HepG2 (cell line): ENCODE results near the gene TBC1D3K. TPM values are rescaled to one million over a fixed set of nuclear protein-coding genes. Genes with fewer than 3 reads are reported as not detected.
A peak's percentile ranks its signal among the peaks of the same experiment; 100 is the strongest.

Experiments
- ARID2 ChIP-seq: sonication (generic); formaldehyde crosslinking; IDR thresholded peaks from 2 replicates; pipeline ENCODE4 v1.8.1; 2022; ENCODE audit warnings: mild to moderate bottlenecking, missing genetic modification reagents, borderline replicate concordance
- FOXP1 ChIP-seq, 2 experiments: fragments of 450-650 bp in 1 of 2; IDR thresholded peaks; 2 replicates each; pipeline ENCODE4 v1.6.1; 2017 to 2018; ENCODE audit warnings: antibody characterized with exemption in 1 of 2
- HNRNPH1 ChIP-seq: fragments of 200-400 bp; formaldehyde crosslinking; optimal IDR thresholded peaks from 2 replicates; pipeline ENCODE3; 2017; ENCODE audit warnings: mild to moderate bottlenecking, low read depth, low read length
- NFE2L2 ChIP-seq: fragments of 150-350 bp; IDR thresholded peaks from 2 replicates; pipeline ENCODE4 v1.6.1; 2014; ENCODE audit warnings: low read length
- NPAS2 ChIP-seq: sonication (generic); formaldehyde crosslinking; IDR thresholded peaks from 2 replicates; pipeline ENCODE4 v1.8.0; 2022; ENCODE audit warnings: mild to moderate bottlenecking, missing genetic modification reagents, borderline replicate concordance
- NR0B2 ChIP-seq: sonication (generic); formaldehyde crosslinking; IDR thresholded peaks from 2 replicates; pipeline ENCODE4 v1.4.0; 2020; ENCODE audit warnings: mild to moderate bottlenecking, missing genetic modification reagents
- RXRA ChIP-seq: sonication (generic); formaldehyde crosslinking; IDR thresholded peaks from 2 replicates; pipeline ENCODE4 v1.5.1; 2020; ENCODE audit warnings: missing genetic modification reagents
- TCF12 ChIP-seq, 2 experiments: fragments of 450-650 bp in 1 of 2; sonication (generic) in 1 of 2; formaldehyde crosslinking in 1 of 2; IDR thresholded peaks; 2 replicates each; pipeline versions ENCODE4 v1.6.1 to v1.8.0; 2017 to 2022; ENCODE audit warnings: antibody characterized with exemption in 1 of 2, mild to moderate bottlenecking in 1 of 2, missing genetic modification reagents in 1 of 2, moderate library complexity in 1 of 2
- YY1 ChIP-seq: IDR thresholded peaks from 2 replicates; pipeline ENCODE4 v1.6.1; 2011; ENCODE audit warnings: low read length, low read depth, moderate library complexity, mild to moderate bottlenecking; ENCODE audit not compliant: insufficient read depth, insufficient replicate concordance
- ZBTB40 ChIP-seq, 2 experiments: fragments of 450-650 bp in 1 of 2; sonication (generic) in 1 of 2; formaldehyde crosslinking in 1 of 2; IDR thresholded peaks; 2 replicates each; pipeline versions ENCODE4 v1.6.1 to v1.8.0; 2016 to 2022; ENCODE audit warnings: antibody characterized with exemption in 1 of 2, mild to moderate bottlenecking in 1 of 2, missing genetic modification reagents in 1 of 2
- ZFP90 ChIP-seq: sonication (generic); formaldehyde crosslinking; IDR thresholded peaks from 2 replicates; pipeline ENCODE4 v1.8.0; 2022; ENCODE audit warnings: missing genetic modification reagents, mild to moderate bottlenecking, inconsistent platforms, borderline replicate concordance
- ZNF34 ChIP-seq: sonication (generic); formaldehyde crosslinking; IDR thresholded peaks from 2 replicates; pipeline ENCODE4 v1.4.0; 2020; ENCODE audit warnings: mild to moderate bottlenecking, missing genetic modification reagents, borderline replicate concordance
- ZNF589 ChIP-seq: sonication (generic); formaldehyde crosslinking; conservative IDR thresholded peaks from 2 replicates; pipeline ENCODE4 v1.8.0; 2022; ENCODE audit warnings: mild to moderate bottlenecking, moderate library complexity, missing genetic modification reagents
- ZNF839 ChIP-seq: sonication (generic); formaldehyde crosslinking; IDR thresholded peaks from 2 replicates; pipeline ENCODE4 v1.4.0; 2020; ENCODE audit warnings: missing genetic modification reagents, mild to moderate bottlenecking, borderline replicate concordance
- polyA plus RNA-seq, 8 experiments: library from polyadenylated mRNA; depleted of rRNA in 3 of 8; stranded (reverse) in 7 of 8; unstranded in 1 of 8; fragments of >200 nt; fragmentation: Illumina TruSeq in 4 of 8; extraction: Trizol in 4 of 8; gene quantifications; 2 replicates each; pipeline versions ENCODE4 v1.2.1 to v1.2.3, GENCODE V29; 2011 to 2016; ENCODE audit warnings: low read depth in 4 of 8, missing spikeins in 1 of 8, mixed read lengths in 1 of 8; ENCODE audit not compliant: insufficient read depth in 1 of 8
- total RNA-seq, 5 experiments: library from RNA; depleted of rRNA; stranded (reverse); fragments of >200 nt; fragmentation: Illumina TruSeq; extraction: Trizol; gene quantifications; 2 replicates each; pipeline ENCODE4 v1.2.3, GENCODE V29; 2016; ENCODE audit warnings: low read depth in 1 of 5
- TF ChIP-seq, protein P1 (sequence below): sonication (generic); formaldehyde crosslinking; IDR thresholded peaks from 2 replicates; pipeline ENCODE4 v1.4.0; 2020; ENCODE audit warnings: missing genetic modification reagents
- TF ChIP-seq, protein P2 (sequence below): sonication (generic); formaldehyde crosslinking; IDR thresholded peaks from 2 replicates; pipeline ENCODE4 v1.9.0; 2021; ENCODE audit warnings: missing genetic modification reagents, borderline replicate concordance

The TBC1D3K gene
- total and polyA plus RNA-seq, 2 of the 13 experiments (the other 11 are each of a cell fraction or from before 2014, with no cell fraction given): not detected

DNA sequence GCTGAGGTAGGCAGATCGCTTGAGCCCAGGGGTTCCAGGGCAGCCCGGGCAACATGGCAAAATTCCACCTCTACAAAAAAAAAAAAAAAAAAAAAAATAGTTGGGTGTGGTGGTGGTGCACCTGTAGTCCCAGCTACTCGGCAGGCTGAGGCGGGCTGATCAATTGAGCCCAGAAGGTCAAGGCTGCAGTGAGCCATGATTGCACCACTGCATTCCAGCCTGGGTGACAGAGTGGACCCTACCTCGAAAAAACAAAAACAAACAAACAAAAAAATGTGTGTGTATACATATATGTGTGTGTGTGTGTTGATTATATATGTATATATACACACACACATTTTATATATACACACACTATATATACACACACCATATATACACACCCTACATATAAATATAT, 39.1 kb upstream of the TBC1D3K start (continued):
- TF ChIP-seq, protein P1, sequence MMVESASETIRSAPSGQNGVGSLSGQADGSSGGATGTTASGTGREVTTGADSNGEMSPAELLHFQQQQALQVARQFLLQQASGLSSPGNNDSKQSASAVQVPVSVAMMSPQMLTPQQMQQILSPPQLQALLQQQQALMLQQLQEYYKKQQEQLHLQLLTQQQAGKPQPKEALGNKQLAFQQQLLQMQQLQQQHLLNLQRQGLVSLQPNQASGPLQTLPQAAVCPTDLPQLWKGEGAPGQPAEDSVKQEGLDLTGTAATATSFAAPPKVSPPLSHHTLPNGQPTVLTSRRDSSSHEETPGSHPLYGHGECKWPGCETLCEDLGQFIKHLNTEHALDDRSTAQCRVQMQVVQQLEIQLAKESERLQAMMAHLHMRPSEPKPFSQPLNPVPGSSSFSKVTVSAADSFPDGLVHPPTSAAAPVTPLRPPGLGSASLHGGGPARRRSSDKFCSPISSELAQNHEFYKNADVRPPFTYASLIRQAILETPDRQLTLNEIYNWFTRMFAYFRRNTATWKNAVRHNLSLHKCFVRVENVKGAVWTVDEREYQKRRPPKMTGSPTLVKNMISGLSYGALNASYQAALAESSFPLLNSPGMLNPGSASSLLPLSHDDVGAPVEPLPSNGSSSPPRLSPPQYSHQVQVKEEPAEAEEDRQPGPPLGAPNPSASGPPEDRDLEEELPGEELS (CRISPR knock-in tag): peak; percentile 95
- TF ChIP-seq YY1 (no peak), ZNF839 (CRISPR knock-in tag) (no peak), NR0B2 (no peak), FOXP1 (IDR thresholded peaks at IDR 0.05) (peak; percentile 92), FOXP1 (CRISPR knock-in tag; IDR thresholded peaks at IDR 0.05) (peak; percentile 98), ARID2 (CRISPR knock-in tag) (no peak), TCF12 (IDR thresholded peaks at IDR 0.05) (no peak), TCF12 (CRISPR knock-in tag; IDR thresholded peaks at IDR 0.05) (peak; percentile 86; the same call in 1 of the 2 replicates), ZBTB40 (IDR thresholded peaks at IDR 0.05) (no peak), ZBTB40 (CRISPR knock-in tag; IDR thresholded peaks at IDR 0.05) (peak; percentile 60; the same call in 1 of the 2 replicates), ZNF34 (no peak), NFE2L2 (no peak), ZNF589 (CRISPR knock-in tag) (no peak), NPAS2 (CRISPR knock-in tag) (no peak), ZFP90 (CRISPR knock-in tag) (no peak; the same call in 1 of the 2 replicates), RXRA (peak; percentile 31; the same call in 1 of the 2 replicates), HNRNPH1 (no peak)
- TF ChIP-seq, protein P2, sequence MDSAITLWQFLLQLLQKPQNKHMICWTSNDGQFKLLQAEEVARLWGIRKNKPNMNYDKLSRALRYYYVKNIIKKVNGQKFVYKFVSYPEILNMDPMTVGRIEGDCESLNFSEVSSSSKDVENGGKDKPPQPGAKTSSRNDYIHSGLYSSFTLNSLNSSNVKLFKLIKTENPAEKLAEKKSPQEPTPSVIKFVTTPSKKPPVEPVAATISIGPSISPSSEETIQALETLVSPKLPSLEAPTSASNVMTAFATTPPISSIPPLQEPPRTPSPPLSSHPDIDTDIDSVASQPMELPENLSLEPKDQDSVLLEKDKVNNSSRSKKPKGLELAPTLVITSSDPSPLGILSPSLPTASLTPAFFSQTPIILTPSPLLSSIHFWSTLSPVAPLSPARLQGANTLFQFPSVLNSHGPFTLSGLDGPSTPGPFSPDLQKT (CRISPR knock-in tag): no peak
